Right atrium auricular region (tissue), 2 donors: ENCODE data around the gene CENPT. TPM values are rescaled to one million over a fixed set of nuclear protein-coding genes. Genes with fewer than 3 reads are reported as not detected.
A peak's percentile ranks its signal among the peaks of the same experiment; 100 is the strongest.

Source experiments
- DNase-seq: peaks from one replicate; pipeline ENCODE4 v3.0.0-alpha.2; 2019; ENCODE audit warnings: low spot score
- H3K27ac ChIP-seq, 2 donors: fragments of 200-600 bp; sonication (generic); 1 replicate in 1 of 2; 2 replicates in 1 of 2; pipeline ENCODE4 v1.5.1; 2016 to 2019
- H3K27me3 ChIP-seq, 2 donors: fragments of 200-600 bp; sonication (generic); one replicate each; pipeline versions ENCODE4 v1.5.1 to v1.6.0; 2017 to 2019
- H3K36me3 ChIP-seq: fragments of 200-600 bp; sonication (generic); one replicate; pipeline ENCODE4 v1.5.1; 2016
- H3K4me1 ChIP-seq, 2 donors: fragments of 200-600 bp; sonication (generic); one replicate each; pipeline versions ENCODE4 v1.5.1 to v1.6.0; 2017 to 2019
- H3K4me3 ChIP-seq, 2 donors: fragments of 200-600 bp; sonication (generic); 1 replicate in 1 of 2; 2 replicates in 1 of 2; pipeline ENCODE4 v1.5.1; 2017 to 2019; ENCODE audit warnings: mild to moderate bottlenecking in 1 of 2, moderate library complexity in 1 of 2
- H3K9me3 ChIP-seq, 2 donors: fragments of 200-600 bp; sonication (generic); one replicate each; pipeline ENCODE4 v1.5.1; 2019
- total RNA-seq, 2 donors: library from RNA; depleted of rRNA; stranded (reverse); fragments of >200 nt; gene quantifications; one replicate each; pipeline ENCODE4 v1.1.0, GENCODE V29; 2016
- TF ChIP-seq, protein P1 (sequence below), 2 donors: fragments of 200-600 bp; sonication (generic); IDR thresholded peaks; one replicate each; pipeline ENCODE4 v1.5.1; 2019; ENCODE audit warnings: antibody characterized with exemption in 2 of 2

The CENPT gene
- total RNA-seq, 2 donors from 2014 or later = 8.7 to 19.1 TPM

GRCh38 chr16:67883872-67884261 is 36.4 kb upstream of the CENPT start:
- Histone ChIP-seq H3K4me3 (no peak overlapping the region), H3K27ac (peak overlapping the region; percentile 12 to 68), H3K27me3 (no peaks in the 10 kb centered on the region), H3K36me3 (peaks cover 53% of the 10 kb centered on the region), H3K9me3 (no peaks in the 10 kb centered on the region), H3K4me1 (peaks cover 0 to 37% of the 10 kb centered on the region in 2 donors)
- TF ChIP-seq, protein P1, sequence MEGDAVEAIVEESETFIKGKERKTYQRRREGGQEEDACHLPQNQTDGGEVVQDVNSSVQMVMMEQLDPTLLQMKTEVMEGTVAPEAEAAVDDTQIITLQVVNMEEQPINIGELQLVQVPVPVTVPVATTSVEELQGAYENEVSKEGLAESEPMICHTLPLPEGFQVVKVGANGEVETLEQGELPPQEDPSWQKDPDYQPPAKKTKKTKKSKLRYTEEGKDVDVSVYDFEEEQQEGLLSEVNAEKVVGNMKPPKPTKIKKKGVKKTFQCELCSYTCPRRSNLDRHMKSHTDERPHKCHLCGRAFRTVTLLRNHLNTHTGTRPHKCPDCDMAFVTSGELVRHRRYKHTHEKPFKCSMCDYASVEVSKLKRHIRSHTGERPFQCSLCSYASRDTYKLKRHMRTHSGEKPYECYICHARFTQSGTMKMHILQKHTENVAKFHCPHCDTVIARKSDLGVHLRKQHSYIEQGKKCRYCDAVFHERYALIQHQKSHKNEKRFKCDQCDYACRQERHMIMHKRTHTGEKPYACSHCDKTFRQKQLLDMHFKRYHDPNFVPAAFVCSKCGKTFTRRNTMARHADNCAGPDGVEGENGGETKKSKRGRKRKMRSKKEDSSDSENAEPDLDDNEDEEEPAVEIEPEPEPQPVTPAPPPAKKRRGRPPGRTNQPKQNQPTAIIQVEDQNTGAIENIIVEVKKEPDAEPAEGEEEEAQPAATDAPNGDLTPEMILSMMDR (IDR thresholded peaks at IDR 0.05) = peak; percentile 83 to 92
- DNase-seq = no peak

DNA sequence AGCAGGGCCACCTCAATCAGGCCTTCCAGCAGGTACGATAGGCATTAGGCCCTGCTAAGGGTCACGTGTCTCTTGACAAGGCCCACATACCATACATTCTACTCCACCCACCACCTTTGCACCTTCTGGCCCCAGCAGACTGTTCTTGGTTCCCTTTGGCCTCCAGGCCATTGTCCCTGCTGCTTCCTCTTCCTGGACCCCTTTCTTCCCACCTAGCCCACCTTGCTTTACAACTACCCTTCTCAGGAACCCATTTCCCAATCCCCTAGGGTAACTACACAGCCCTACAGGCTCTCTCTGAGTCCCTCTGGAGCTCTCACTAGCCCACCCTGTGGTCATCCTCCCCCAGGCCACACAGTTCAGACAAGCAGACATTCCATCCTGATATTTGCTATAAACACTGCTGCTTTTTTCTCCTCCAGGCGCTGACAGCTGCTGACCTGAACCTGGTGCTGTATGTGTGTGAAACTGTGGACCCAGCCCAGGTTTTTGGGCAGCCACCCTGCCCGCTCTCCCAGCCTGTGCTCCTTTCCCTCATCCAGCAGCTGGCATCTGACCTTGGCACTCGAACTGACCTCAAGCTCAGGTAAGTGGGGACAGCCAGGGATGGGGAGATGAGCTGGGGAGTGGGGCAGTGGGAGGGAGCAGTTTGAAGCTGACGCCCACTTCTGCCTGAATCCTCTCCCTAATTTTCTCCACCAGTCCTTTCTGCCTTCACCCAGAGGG is 35.8 kb upstream of the CENPT start:
- TF ChIP-seq, protein P1 (IDR thresholded peaks at IDR 0.05) = no peak
- Histone ChIP-seq H3K4me3 (no peak overlapping the region), H3K9me3 (no peaks in the 10 kb centered on the region), H3K27ac (peak overlapping the region; percentile 68 to 70), H3K27me3 (no peaks in the 10 kb centered on the region), H3K4me1 (peaks cover 0 to 37% of the 10 kb centered on the region in 2 donors), H3K36me3 (peaks cover 59% of the 10 kb centered on the region)
- no peak for DNase-seq

DNA sequence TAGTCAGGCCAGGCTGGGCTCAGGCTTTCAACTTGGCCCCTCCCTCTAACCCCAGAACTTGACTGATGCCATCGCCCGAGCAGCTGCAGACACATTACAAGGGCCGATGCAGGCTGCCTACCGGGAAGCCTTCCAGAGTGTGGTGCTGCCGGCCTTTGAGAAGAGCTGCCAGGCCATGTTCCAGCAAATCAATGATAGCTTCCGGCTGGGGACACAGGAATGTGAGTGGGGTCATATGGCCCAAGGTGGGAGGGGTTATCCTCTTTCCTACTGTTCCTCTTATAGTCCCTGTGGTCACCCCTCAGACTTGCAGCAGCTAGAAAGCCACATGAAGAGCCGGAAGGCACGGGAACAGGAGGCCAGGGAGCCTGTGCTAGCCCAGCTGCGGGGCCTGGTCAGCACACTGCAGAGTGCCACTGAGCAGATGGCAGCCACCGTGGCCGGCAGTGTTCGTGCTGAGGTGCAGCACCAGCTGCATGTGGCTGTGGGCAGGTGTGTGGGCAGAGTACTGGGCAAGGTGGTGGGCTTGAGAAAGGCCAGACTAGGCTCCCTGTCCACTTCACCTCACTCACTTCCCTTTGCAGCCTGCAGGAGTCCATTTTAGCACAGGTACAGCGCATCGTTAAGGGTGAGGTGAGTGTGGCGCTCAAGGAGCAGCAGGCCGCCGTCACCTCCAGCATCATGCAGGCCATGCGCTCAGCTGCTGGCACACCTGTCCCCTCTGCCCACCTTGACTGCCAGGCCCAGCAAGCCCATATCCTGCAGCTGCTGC is 35.1 kb upstream of the CENPT start:
- Histone ChIP-seq H3K4me3 (no peak overlapping the region), H3K27me3 (no peaks in the 10 kb centered on the region), H3K4me1 (peaks cover 0 to 37% of the 10 kb centered on the region in 2 donors), H3K9me3 (no peaks in the 10 kb centered on the region), H3K27ac (peak overlapping the region; percentile 68 to 70), H3K36me3 (peaks cover 66% of the 10 kb centered on the region)
- no peak for DNase-seq
- TF ChIP-seq, protein P1 (IDR thresholded peaks at IDR 0.05) = peak in 1 of 2 donors; percentile 15

- Histone ChIP-seq H3K9me3 (no peaks in the 10 kb centered on the region), H3K4me1 (peaks cover 0 to 37% of the 10 kb centered on the region in 2 donors), H3K27me3 (no peaks in the 10 kb centered on the region), H3K27ac (peak overlapping the region; percentile 40 to 68), H3K4me3 (no peak overlapping the region), H3K36me3 (peaks cover 75% of the 10 kb centered on the region)
- TF ChIP-seq, protein P1 (IDR thresholded peaks at IDR 0.05) = no peak
- no peak for DNase-seq
Measured at GRCh38 chr16:67881621-67882161, 34.2 kb upstream of the CENPT start.

DNA sequence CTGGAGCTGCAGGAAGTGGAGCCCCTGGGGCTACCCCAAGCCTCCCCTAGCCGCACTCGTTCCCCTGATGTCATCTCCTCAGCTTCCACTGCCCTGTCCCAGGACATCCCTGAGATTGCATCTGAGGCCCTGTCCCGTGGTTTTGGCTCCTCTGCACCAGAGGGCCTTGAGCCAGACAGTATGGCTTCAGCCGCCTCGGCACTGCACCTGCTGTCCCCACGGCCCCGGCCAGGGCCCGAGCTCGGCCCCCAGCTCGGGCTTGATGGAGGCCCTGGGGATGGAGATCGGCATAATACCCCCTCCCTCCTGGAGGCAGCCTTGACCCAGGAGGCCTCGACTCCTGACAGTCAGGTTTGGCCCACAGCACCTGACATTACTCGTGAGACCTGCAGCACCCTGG is 33.1 kb upstream of the CENPT start:
- TF ChIP-seq, protein P1 (IDR thresholded peaks at IDR 0.05) = no peak
- no peaks in the 10 kb centered on the region for H3K27me3 ChIP-seq
- peaks cover 84% of the 10 kb centered on the region for H3K36me3 ChIP-seq
- H3K9me3 ChIP-seq = no peaks in the 10 kb centered on the region
- peaks cover 0 to 39% of the 10 kb centered on the region in 2 donors for H3K4me1 ChIP-seq
- H3K27ac ChIP-seq = no peak overlapping the region
- DNase-seq = no peak
- no peak overlapping the region for H3K4me3 ChIP-seq
